Natural killer cell (primary cell): ENCODE measurements around the gene TPM3. TPM values are rescaled to one million over a fixed set of nuclear protein-coding genes. Genes with fewer than 3 reads are reported as not detected.
A peak's percentile ranks its signal among the peaks of the same experiment; 100 is the strongest.
"Not testable (repeated sequence)": the region's sequence is repeated elsewhere in the genome, so short reads cannot be mapped to it uniquely, and the experiment has no call there.

ENCODE experiments used
- ATAC-seq, 3 donors: fragments of 150-1000 bp in 2 of 3; fragments of 200-7000 bp in 1 of 3; cut with Tn5 transposase; 1 replicate in 1 of 3; 2 replicates in 2 of 3; pipeline ENCODE4 v1.10.0; 2021; ENCODE audit warnings: mild to moderate bottlenecking in 2 of 3, moderate library complexity in 2 of 3
- DNase-seq, 2 donors: peaks; one replicate each; pipeline versions ENCODE4 v3.0.0 to v3.0.0-alpha.2; 2013 to 2021; ENCODE audit warnings: mixed read lengths in 1 of 2
- H3K27ac ChIP-seq: one replicate; pipeline ENCODE4 v1.5.1; 2013; ENCODE audit warnings: mild to moderate bottlenecking, low read length
- H3K27me3 ChIP-seq: one replicate; pipeline ENCODE4 v1.6.1; 2013; ENCODE audit warnings: low read length; ENCODE audit not compliant: control insufficient read depth, insufficient read depth
- H3K36me3 ChIP-seq: one replicate; pipeline ENCODE4 v1.6.1; 2013; ENCODE audit warnings: low read length; ENCODE audit not compliant: control insufficient read depth, insufficient read depth
- H3K4me1 ChIP-seq: one replicate; pipeline ENCODE4 v1.6.1; 2013; ENCODE audit warnings: low read length; ENCODE audit not compliant: control insufficient read depth, insufficient read depth
- H3K4me3 ChIP-seq: one replicate; pipeline ENCODE4 v1.5.1; 2013; ENCODE audit warnings: low read length
- H3K9me3 ChIP-seq: one replicate; pipeline ENCODE4 v1.6.1; 2013; ENCODE audit warnings: low read length; ENCODE audit not compliant: control insufficient read depth, insufficient read depth
- H3K27ac Mint-ChIP-seq, 2 donors: one replicate each; pipeline ENCODE4 v1.8.0; 2022; ENCODE audit warnings: mild to moderate bottlenecking in 2 of 2, mixed read lengths in 2 of 2, moderate library complexity in 1 of 2
- H3K27me3 Mint-ChIP-seq, 2 donors: one replicate each; pipeline ENCODE4 v1.8.0; 2022; ENCODE audit warnings: low read depth in 2 of 2, mixed read lengths in 2 of 2
- H3K36me3 Mint-ChIP-seq: one replicate; pipeline ENCODE4 v1.8.0; 2022; ENCODE audit warnings: mixed read lengths
- H3K4me1 Mint-ChIP-seq, 2 donors: one replicate each; pipeline ENCODE4 v1.8.0; 2022; ENCODE audit warnings: mixed read lengths in 2 of 2
- H3K4me3 Mint-ChIP-seq: one replicate; pipeline ENCODE4 v1.8.0; 2022; ENCODE audit warnings: mild to moderate bottlenecking, moderate library complexity, mixed read lengths
- H3K9me3 Mint-ChIP-seq, 2 donors: one replicate each; pipeline ENCODE4 v1.8.0; 2022; ENCODE audit warnings: mixed read lengths in 2 of 2
- WGBS: methylation state at CpG from one replicate; pipeline ENCODE4 v1.1.7; 2013; ENCODE audit warnings: missing lambda C conversion rate; ENCODE audit not compliant: insufficient coverage; 5-methylcytosine and 5-hydroxymethylcytosine counted together
- intact Hi-C: fragments of 100-400 bp; cut with micrococcal nuclease; formaldehyde crosslinking; loops from one replicate; pipeline ENCODE4 v1.14.2; 2022
- total RNA-seq, 4 donors: library from RNA; stranded (reverse); fragments of 120-200 nt in 1 of 4; gene quantifications; one replicate each; pipeline versions ENCODE4 v1.2.3 to v1.2.4, GENCODE V29; 2013 to 2022
- TF ChIP-seq, protein P1 (sequence below): fragments of 200-600 bp; IDR thresholded peaks from one replicate; pipeline ENCODE4 v1.8.0; 2022; ENCODE audit warnings: antibody characterized with exemption

The TPM3 gene
- total RNA-seq, 3 donors from 2014 or later (not counting 1 experiment from before 2014, with no cell fraction given) = 516 to 622 (median 551) TPM

DNA sequence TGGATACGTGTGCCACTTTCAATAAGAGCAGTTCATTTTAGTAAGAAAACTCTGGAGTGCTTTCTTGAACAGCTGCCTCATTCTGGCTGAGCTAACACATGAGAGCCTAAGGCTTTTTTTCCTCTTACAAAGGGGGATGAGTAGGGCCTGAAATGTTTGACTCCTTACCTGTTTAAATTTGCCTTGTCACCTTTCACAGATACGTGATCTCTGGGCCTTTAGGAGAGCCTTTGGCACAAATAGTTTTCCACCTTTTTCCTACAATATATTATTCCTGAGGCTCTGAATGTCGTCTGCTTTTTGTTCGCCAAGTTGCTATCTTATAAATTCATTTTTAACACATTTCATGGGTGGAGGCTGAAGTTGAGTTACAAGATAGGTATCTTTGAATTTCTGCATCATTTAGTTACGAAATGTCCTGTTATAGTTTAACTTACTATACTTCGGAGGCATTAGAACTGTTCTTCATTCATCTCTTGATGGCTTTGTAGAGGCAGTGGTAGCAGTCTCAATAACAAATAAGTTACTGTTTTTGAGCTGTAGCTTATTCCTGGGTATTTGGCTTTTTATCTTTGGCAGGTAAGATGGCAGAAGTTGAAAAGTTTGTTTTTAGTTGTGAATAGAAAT lies 46.1 kb upstream of the TPM3 start:
- 89% methylated on average over 4 of the region's 6 CpGs for WGBS
- Mint-ChIP-seq H3K36me3 (peaks cover 53% of the 10 kb centered on the region), H3K9me3 (no peaks in the 10 kb centered on the region), H3K27ac (no peak overlapping the region), H3K27me3 (no peaks in the 10 kb centered on the region), H3K4me3 (no peak overlapping the region), H3K4me1 (peaks cover 21 to 32% of the 10 kb centered on the region in 2 donors)
- TF ChIP-seq, protein P1, sequence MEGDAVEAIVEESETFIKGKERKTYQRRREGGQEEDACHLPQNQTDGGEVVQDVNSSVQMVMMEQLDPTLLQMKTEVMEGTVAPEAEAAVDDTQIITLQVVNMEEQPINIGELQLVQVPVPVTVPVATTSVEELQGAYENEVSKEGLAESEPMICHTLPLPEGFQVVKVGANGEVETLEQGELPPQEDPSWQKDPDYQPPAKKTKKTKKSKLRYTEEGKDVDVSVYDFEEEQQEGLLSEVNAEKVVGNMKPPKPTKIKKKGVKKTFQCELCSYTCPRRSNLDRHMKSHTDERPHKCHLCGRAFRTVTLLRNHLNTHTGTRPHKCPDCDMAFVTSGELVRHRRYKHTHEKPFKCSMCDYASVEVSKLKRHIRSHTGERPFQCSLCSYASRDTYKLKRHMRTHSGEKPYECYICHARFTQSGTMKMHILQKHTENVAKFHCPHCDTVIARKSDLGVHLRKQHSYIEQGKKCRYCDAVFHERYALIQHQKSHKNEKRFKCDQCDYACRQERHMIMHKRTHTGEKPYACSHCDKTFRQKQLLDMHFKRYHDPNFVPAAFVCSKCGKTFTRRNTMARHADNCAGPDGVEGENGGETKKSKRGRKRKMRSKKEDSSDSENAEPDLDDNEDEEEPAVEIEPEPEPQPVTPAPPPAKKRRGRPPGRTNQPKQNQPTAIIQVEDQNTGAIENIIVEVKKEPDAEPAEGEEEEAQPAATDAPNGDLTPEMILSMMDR = no peak
- Histone ChIP-seq H3K4me1 (no peaks in the 10 kb centered on the region), H3K27me3 (no peaks in the 10 kb centered on the region), H3K4me3 (no peak overlapping the region), H3K27ac (no peak overlapping the region), H3K36me3 (peaks cover 80% of the 10 kb centered on the region), H3K9me3 (no peaks in the 10 kb centered on the region)
- DNase-seq = no peak
- ATAC-seq = no peak
- intact Hi-C loops = no loop called here

DNA sequence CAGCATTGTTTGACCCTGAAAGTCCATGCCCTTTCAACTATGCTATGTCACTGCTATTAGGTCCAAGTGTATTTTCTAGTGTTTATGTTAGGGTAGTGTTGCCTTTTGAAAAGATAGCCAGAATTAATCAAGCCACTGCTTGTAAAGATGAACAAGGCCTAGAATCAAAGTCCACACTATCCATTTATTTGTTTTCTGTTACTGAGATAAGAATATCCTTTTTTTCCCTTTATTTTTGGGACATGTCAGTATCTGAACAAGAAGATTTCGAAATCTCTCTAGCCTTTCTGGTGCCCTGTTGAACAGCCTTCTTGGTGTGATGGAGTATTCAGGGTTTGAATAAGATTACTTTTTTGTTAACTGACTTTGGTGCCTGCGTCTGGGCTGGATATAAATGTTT lies 45.5 kb upstream of the TPM3 start:
- H3K4me1 Mint-ChIP-seq = peaks cover 21 to 32% of the 10 kb centered on the region in 2 donors
- no peaks in the 10 kb centered on the region for H3K9me3 Mint-ChIP-seq
- no peak overlapping the region for H3K4me3 ChIP-seq
- DNase-seq (no peak), ATAC-seq (no peak)
- H3K4me3 Mint-ChIP-seq = no peak overlapping the region
- no peaks in the 10 kb centered on the region for H3K27me3 Mint-ChIP-seq
- peaks cover 79% of the 10 kb centered on the region for H3K36me3 ChIP-seq
- no peaks in the 10 kb centered on the region for H3K4me1 ChIP-seq
- 98% methylated on average over 2 of the region's 2 CpGs for WGBS
- intact Hi-C loops = no loop called here
- H3K27ac Mint-ChIP-seq = no peak overlapping the region
- H3K27me3 ChIP-seq = no peaks in the 10 kb centered on the region
- TF ChIP-seq, protein P1 = no peak
- peaks cover 47% of the 10 kb centered on the region for H3K36me3 Mint-ChIP-seq
- no peaks in the 10 kb centered on the region for H3K9me3 ChIP-seq
- H3K27ac ChIP-seq = no peak overlapping the region

DNA sequence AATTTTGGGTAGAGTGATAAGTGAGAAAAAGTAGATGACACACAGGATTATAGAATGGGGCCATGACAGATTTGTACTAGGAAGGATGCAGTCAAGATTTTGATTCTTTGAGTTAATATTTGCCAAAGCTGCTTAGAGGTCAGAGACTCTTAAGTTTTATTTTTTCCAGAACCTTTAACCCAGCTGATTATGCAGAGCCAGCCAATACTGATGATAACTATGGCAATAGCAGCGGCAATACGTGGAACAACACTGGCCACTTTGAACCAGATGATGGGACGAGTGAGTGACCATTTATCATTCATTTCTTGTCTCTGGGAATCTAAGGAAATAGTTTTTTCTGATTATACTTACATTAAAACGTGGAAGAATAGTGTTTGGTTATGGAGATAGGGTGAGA lies 45.0 kb upstream of the TPM3 start:
- Mint-ChIP-seq H3K27me3 (no peaks in the 10 kb centered on the region), H3K4me3 (no peak overlapping the region), H3K4me1 (peaks cover 21 to 32% of the 10 kb centered on the region in 2 donors), H3K9me3 (no peaks in the 10 kb centered on the region), H3K36me3 (peaks cover 44% of the 10 kb centered on the region), H3K27ac (peak overlapping the region in 1 of 2 donors; percentile 31)
- TF ChIP-seq, protein P1 = no peak
- no peak overlapping the region for H3K27ac ChIP-seq
- H3K4me1 ChIP-seq = no peaks in the 10 kb centered on the region
- H3K36me3 ChIP-seq = peaks cover 78% of the 10 kb centered on the region
- no peak overlapping the region for H3K4me3 ChIP-seq
- no peaks in the 10 kb centered on the region for H3K27me3 ChIP-seq
- intact Hi-C loops = no loop called here
- ATAC-seq = no peak
- H3K9me3 ChIP-seq = no peaks in the 10 kb centered on the region
- no peak for DNase-seq
- WGBS = 98% methylated on average over 4 of the region's 4 CpGs

DNA sequence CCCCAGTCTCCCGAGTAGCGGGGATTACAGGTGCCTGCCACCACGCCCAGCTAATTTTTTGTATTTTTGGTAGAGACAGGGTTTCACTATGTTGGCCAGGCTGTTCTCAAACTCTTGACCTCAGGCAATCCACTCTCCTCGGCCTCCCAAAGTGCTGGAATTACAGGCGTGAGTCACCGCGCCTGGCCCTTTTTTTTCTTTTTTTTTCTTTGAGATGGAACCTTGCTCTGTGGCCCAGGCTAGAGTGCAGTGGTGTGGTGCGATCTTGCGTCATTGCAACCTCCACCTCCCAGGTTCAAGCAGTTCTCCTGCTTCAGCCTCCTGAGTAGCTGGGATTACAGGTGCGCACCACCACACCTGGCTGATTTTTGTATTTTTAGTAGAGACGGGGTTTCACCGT lies 41.2 kb upstream of the TPM3 start:
- H3K36me3 ChIP-seq = peaks cover 86% of the 10 kb centered on the region
- H3K27ac ChIP-seq, H3K27me3 ChIP-seq, H3K27ac Mint-ChIP-seq, DNase-seq, H3K4me1 ChIP-seq, H3K9me3 ChIP-seq, H3K27me3 Mint-ChIP-seq, H3K4me3 ChIP-seq, H3K4me3 Mint-ChIP-seq, H3K9me3 Mint-ChIP-seq, intact Hi-C loops, ATAC-seq: not testable (repeated sequence)
- peaks cover 11 to 17% of the 10 kb centered on the region in 2 donors for H3K4me1 Mint-ChIP-seq
- WGBS = 97% methylated on average over 12 of the region's 12 CpGs
- peaks cover 49% of the 10 kb centered on the region for H3K36me3 Mint-ChIP-seq

DNA sequence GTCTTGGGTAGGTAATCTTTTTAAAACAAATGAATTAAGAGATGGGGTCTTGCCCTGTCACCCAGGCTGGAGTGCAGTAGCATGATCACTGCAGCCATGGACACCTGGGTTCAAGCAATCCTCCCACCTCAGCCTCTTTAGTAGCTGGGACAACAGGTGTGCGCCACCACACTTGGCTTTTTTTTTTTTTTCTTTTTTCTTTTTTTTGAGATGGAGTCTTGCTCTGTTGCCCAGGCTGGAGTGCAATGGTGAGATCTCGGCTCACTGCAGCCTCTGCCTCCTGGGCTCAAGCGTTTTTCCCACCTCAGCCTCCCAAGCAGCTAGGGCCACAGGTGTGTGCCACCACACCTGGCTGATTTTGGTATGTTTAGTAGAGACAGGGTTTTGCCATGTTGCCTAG lies 39.2 kb upstream of the TPM3 start:
- ATAC-seq, intact Hi-C loops, H3K9me3 Mint-ChIP-seq, H3K4me1 ChIP-seq, DNase-seq, H3K4me3 Mint-ChIP-seq, H3K4me3 ChIP-seq, H3K27me3 Mint-ChIP-seq, H3K27ac Mint-ChIP-seq, H3K9me3 ChIP-seq, H3K27me3 ChIP-seq, H3K27ac ChIP-seq: not testable (repeated sequence)
- H3K36me3 ChIP-seq = peaks cover 81% of the 10 kb centered on the region
- H3K4me1 Mint-ChIP-seq = peaks cover 8 to 10% of the 10 kb centered on the region in 2 donors
- H3K36me3 Mint-ChIP-seq = peaks cover 33% of the 10 kb centered on the region
- 83% methylated on average over 2 of the region's 3 CpGs for WGBS
